Astrocyte (in vitro differentiated cells and primary cell): Measurements from ENCODE around the gene WFS1.

Source experiments
- CTCF ChIP-seq: IDR thresholded peaks from 2 replicates; pipeline ENCODE4 v1.5.1; 2011; ENCODE audit warnings: low read depth, mild to moderate bottlenecking, inconsistent platforms, low read length, moderate library complexity; ENCODE audit not compliant: insufficient read depth
- EZH2 ChIP-seq: IDR thresholded peaks from 2 replicates; pipeline ENCODE4 v1.6.1; 2012; ENCODE audit warnings: mild to moderate bottlenecking, low read length, inconsistent platforms; ENCODE audit not compliant: insufficient read depth

- TF ChIP-seq CTCF (no peak), EZH2 (no peak)
Measured at GRCh38 chr4:6269616-6270511, at the start of gene WFS1.
